ENCODE measurements around the gene MAMDC4. TPM values are rescaled to one million over a fixed set of nuclear protein-coding genes. Genes with fewer than 3 reads are reported as not detected.

The MAMDC4 gene
- total RNA-seq, 1 donor from 2014 or later: 8.5 TPM

- DNase-seq (ENCODE audit: low read depth): no peak
- Histone ChIP-seq H3K79me2 (ENCODE audit: insufficient read depth, low read length) (peaks cover 27% of the 10 kb centered on the region), H2AFZ (ENCODE audit: low read depth, low read length) (no peak overlapping the region), H3K4me2 (ENCODE audit: low read length) (no peak overlapping the region), H4K20me1 (ENCODE audit: insufficient read depth, low read length) (peaks cover 53% of the 10 kb centered on the region), H3K27me3 (ENCODE audit: insufficient read depth, low read length) (no peaks in the 10 kb centered on the region), H3K4me1 (ENCODE audit: insufficient read depth, low read length) (peaks cover 13% of the 10 kb centered on the region), H3K9ac (ENCODE audit: low read length) (no peak overlapping the region), H3K27ac (ENCODE audit: low read depth, low read length) (no peak overlapping the region), H3K36me3 (ENCODE audit: insufficient read depth, low read length) (peaks cover 4% of the 10 kb centered on the region), H3K4me3 (ENCODE audit: insufficient read depth, low read depth, low read length) (no peak overlapping the region), H3K9me3 (ENCODE audit: insufficient read depth, low read depth, low read length) (no peaks in the 10 kb centered on the region)
- H3K36me3 Mint-ChIP-seq (ENCODE audit: low read depth, unreplicated experiment): peaks cover 4% of the 10 kb centered on the region
- H3K27ac Mint-ChIP-seq (ENCODE audit: unreplicated experiment): no peak overlapping the region
- TF ChIP-seq CTCF (IDR thresholded peaks at IDR 0.05; ENCODE audit: insufficient read depth, low read depth, low read length) (no peak), EZH2 (IDR thresholded peaks at IDR 0.05; ENCODE audit: insufficient read depth, low read length) (no peak)
- H3K9me3 Mint-ChIP-seq (ENCODE audit: unreplicated experiment): peaks cover 2% of the 10 kb centered on the region
- H3K4me1 Mint-ChIP-seq (ENCODE audit: low read depth, unreplicated experiment): peaks cover 6% of the 10 kb centered on the region
- no peaks in the 10 kb centered on the region for H3K27me3 Mint-ChIP-seq (ENCODE audit: low read depth, unreplicated experiment)
- no peak overlapping the region for H3K4me3 Mint-ChIP-seq (ENCODE audit: unreplicated experiment)
- no peak for FAIRE-seq
Measured at GRCh38 chr9:136862849-136863622, 10.9 kb downstream of the MAMDC4 start.

- Histone ChIP-seq H3K27ac (ENCODE audit: low read depth, low read length) (no peak overlapping the region), H3K27me3 (ENCODE audit: insufficient read depth, low read length) (no peaks in the 10 kb centered on the region), H3K36me3 (ENCODE audit: insufficient read depth, low read length) (peaks cover 4% of the 10 kb centered on the region), H3K4me2 (ENCODE audit: low read length) (no peak overlapping the region), H3K4me1 (ENCODE audit: insufficient read depth, low read length) (peaks cover 13% of the 10 kb centered on the region), H3K9ac (ENCODE audit: low read length) (no peak overlapping the region), H2AFZ (ENCODE audit: low read depth, low read length) (no peak overlapping the region), H3K9me3 (ENCODE audit: insufficient read depth, low read depth, low read length) (no peaks in the 10 kb centered on the region), H3K4me3 (ENCODE audit: insufficient read depth, low read depth, low read length) (no peak overlapping the region), H3K79me2 (ENCODE audit: insufficient read depth, low read length) (peaks cover 27% of the 10 kb centered on the region), H4K20me1 (ENCODE audit: insufficient read depth, low read length) (peaks cover 53% of the 10 kb centered on the region)
- no peak for TF ChIP-seq CTCF (IDR thresholded peaks at IDR 0.05; ENCODE audit: insufficient read depth, low read depth, low read length)
- no peak for TF ChIP-seq EZH2 (IDR thresholded peaks at IDR 0.05; ENCODE audit: insufficient read depth, low read length)
- Mint-ChIP-seq H3K36me3 (ENCODE audit: low read depth, unreplicated experiment) (peaks cover 9% of the 10 kb centered on the region), H3K27ac (ENCODE audit: unreplicated experiment) (no peak overlapping the region), H3K4me1 (ENCODE audit: low read depth, unreplicated experiment) (peaks cover 6% of the 10 kb centered on the region), H3K27me3 (ENCODE audit: low read depth, unreplicated experiment) (no peaks in the 10 kb centered on the region), H3K4me3 (ENCODE audit: unreplicated experiment) (peak overlapping the region; percentile 62), H3K9me3 (ENCODE audit: unreplicated experiment) (peaks cover 2% of the 10 kb centered on the region)
- no peak for DNase-seq (ENCODE audit: low read depth)
- FAIRE-seq: no peak
Measured at GRCh38 chr9:136863623-136864273, 11.6 kb downstream of the MAMDC4 start.
